HL-60/S4 treated with phorbol 12-myristate 13-acetate at 8.2 ng/mL for 4 days and 3 days (cell line): Measurements from ENCODE around the gene FBXL14.
"Not testable (repeated sequence)": the region's sequence is repeated elsewhere in the genome, so short reads cannot be mapped to it uniquely, and the experiment has no call there.

Experiments
- in situ Hi-C: fragments of 300-500 bp; cut with MboI; formaldehyde crosslinking; loops from 2 replicates; pipeline ENCODE4 v1.15.0; 2022; ENCODE audit warnings: low sequenced_read_pairs

The FBXL14 gene

DNA sequence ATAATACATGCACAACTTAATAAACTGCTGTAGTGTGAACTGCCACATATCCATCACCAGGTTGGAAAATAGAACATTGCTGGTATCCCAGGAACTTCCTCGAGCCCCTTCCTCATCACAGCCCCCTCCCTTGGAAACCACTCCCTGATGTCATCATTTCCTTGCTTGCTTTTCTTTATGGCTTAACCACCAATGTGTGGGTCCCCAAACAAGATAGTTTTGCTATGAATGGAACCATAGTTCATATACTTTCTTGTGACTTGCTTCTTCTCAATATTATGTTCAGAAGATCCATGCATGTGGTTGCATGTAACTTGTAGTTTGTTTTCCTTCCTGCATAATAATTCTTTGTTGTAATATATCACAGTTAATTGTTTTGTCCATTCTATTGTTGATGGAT is 25.7 kb upstream of the FBXL14 start:
- in situ Hi-C loops, result no loop called here

DNA sequence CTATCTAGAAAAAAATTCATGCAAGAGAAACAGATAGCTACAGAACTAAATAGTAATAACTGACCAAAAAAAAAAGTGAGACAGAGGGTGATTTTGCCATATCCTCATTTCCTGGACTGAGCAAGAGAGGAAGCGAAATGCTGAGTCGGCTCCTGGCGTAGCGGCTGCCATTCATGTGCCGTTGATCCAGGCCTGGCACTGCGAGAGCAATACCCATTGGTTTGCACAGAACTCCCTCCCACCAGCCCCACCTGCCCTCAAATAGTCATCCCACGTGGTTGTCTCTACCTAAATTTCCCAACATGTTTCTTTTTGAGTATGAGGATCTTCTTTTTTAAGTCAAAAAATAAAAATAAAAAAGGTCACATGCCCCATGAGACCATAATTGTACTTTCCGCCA is 25.2 kb upstream of the FBXL14 start:
- in situ Hi-C loops, result no loop called here

DNA sequence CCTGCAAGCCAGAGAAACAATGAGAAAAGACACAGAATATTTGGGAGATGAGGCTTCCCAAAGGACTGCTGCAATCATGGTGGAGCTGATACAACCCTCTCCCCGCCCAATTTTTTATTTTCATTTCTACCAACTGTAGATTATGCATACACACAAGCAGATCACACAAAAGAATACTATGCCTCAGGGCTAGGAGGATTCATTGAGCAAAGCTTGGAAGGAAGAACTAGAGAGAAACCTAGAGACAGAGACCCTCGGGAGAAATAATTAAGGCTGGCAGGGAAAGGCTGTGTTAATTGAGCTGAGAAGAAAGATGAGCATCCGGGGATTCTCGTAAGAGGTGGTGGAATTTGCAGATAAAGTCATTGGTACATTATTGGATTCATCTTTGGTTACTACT is 24.8 kb upstream of the FBXL14 start:
- in situ Hi-C loops, result no loop called here

DNA sequence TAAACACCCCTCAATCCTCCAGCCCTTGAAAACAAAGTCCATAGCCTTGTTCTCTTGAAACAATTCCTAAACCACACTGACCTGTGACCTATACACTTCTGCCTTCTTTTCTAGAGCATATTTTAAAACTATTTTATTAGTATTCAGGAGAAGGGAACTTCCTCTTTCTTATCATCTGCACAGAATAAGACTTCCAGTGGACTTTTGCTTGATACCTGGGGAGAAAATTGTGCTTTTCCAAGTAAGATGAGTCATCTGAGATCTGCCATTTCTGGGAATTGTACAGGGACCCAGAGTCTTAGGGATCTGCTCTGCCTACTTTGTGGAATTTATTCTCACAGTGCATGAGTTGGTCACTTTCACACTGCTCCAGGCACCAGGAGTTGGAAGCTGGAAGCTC is 24.1 kb upstream of the FBXL14 start:
- in situ Hi-C loops, result no loop called here

DNA sequence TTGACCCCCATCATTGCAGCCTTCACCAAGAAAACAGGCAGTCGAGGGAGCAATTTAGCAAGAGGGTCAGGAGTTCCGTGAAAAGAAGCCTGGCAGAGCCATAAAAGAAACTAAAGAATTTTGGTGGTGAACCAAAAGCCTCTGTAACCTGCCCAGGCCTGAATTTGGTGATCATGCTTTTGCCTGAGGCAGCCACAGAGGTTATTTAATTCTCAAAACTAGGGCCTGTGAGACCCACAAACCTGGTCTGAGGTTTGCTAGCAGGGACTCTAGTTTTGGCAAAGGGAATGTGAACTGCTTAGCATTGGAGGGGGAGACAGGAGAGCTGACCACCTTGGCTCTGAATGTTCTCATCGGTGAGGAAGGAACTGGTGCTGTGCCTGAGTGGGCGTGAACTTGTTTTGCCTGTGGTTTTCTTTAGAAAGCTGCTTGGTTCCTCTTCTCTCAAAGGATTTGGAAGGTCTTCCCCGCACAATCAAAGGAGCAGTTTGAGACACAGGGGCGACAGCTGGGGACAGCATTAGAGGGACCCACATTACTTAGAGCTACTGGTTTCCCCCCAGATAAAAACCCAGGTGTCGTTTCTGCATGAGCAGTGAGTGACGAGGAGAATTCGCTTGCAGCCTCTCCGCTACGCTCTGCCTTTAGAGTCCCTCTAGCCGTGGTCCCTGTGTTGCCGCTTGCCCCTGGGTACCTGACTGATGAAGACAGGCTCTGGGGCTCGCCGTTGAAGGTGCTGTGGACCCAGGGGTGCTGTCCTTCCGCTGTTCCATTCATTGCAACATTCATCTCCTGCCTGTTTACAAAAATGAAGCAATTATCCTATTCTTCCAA is 22.1 kb upstream of the FBXL14 start:
- in situ Hi-C loops, result no loop called here

DNA sequence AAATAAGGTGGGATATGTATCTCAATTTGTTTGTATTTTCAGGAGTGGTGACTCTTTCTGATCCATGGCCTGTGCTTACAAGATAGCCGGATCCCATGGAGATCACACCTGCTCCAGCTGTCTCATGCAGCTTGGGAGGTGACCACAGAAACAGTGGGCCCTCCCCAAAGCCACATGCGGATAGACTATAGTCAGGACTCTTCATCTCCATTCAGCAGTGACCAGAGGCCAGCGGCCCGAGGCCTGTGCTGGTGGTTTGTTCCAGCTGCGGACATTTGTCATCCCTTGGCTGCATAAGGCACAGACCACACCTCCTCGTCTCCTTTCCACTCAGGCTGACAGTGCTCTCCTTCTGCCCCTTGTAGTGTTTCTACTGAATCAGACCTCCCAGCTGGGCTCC is 20.0 kb upstream of the FBXL14 start:
- in situ Hi-C loops, result no loop called here

DNA sequence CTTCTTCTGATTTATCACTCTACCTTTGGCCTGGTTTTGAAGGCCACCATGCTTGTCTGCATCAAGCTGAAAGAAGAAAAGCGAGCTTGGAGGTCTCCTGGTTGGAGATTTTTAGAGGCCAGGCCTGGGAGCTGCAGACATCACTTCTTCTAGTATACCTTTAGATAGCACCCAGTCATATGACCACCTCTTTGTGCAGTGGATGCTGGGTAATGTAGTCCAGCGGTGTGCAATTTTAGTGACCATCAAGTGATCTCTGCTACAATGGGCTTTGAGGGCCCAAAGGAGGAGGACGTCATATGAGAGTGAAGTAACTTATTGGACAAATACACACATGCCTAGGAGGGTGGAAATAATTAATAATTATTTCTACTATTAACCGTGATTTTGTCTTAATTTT is 19.5 kb upstream of the FBXL14 start:
- in situ Hi-C loops, result no loop called here

DNA sequence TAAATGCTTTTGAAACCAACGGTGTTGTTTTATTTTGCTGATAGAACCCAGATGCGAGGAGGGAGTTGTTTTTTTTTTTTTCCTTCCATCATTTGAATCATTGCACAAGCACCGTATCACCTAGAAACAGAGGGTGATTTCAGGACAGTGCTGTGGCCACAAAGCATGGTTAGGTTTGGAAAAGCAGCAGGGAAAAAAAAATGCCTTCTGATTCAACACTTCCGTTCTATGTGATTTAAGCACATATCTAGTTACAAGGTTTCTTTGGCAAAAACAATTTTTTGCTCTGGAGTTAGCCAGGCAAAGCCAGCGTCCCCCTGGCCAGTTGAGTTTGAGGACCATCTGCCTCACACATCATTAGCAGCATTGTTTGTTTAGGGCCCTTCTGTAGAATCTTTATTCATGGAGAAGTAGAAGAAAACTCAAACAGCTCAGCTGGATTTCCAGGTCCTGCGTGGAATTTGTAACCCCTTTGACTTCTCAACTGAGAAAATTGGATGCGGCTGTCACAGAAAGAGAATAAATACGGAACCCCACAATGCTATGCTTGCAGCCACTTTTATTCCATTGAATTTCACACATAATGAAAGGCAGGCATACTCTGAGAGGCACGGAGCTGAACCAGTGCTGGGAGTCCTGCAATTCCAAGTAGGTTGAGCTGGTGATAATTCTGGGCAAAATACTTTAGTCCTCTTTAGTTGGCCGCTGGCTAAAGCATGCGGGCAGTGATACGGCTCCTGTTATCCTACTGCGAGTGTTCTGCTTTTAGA is 17.6 kb upstream of the FBXL14 start:
- in situ Hi-C loops, result no loop called here

DNA sequence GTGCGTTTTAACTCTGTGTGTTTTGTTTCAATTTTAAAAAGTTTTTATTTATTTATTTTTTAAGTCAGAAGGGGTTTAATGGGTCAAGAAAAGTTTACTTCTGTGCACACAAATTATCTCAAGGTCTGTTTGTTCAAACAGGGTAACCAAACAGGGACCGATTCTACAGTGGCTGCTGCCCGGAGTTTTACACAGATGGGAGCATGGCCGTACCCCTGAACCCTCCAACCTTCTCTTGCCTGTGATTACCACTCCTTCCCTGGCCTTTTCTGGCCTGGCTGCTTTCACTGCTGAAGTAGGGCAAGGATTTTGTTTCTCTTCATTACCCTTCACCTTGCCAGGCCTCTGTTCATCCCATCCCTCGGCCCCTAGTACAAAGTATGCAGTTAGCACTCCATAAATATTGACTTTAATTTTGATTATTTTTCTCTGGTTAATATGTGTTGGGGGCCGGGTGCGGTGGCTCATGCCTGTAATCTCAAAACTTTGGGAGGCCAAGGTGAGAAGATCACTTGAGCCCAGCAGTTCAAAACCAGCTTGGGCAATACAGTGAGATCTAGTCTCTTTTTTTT is 15.8 kb upstream of the FBXL14 start:
- in situ Hi-C loops, result no loop called here

DNA sequence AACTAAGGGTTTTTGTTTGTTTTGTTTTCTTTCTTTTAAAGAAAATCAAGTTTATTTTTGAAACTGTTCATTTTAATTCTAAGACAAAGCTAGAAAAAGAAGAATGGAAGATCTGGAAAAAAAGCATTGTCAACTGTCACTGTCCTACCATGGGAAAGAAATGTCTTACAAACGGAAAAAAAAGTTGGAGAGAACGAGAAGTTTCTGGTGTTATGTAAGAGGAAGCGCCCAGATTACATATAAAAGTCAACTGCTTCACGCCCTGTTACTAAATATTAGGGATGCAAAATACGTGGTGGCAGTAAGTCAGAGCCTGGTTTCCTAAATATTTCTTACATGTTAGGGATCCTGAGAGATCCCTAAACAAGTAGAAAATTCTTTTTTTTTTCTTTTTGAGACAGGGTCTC is 14.3 kb upstream of the FBXL14 start:
- in situ Hi-C loops, result no loop called here

DNA sequence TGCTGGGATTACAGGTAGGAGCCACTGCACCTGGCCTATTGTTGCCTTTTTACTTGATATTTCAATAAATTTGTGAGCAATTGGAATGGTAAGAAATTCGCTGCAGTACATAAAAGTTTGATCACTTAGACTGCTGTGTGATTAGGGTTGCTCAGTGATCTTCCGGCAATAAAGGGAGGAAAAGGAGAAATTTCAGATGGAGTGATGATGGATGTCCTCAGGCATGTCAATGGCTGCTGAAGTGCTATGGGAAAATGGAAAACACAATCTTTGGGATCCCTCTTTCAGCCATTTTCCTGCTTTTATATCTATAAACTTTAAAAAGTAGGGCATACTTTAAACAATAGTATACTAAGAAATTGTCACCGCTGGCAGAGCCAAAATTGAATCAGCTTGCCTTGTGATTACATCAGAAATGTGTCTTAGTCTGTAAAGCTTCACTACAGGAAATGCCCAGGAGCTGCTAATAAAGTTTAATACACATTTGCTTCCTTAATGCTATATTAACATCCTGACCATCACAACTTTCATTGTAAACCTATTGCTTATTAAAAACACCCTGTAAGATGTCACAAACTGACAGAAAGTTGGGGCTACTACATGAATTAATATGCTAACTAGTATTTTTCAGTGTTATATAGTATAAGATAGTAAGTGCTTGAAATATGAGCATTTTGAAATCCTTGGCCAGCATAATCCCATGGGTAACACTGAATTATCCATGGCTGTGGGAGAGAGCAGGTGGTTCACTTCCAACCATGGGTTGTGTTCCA is 13.7 kb upstream of the FBXL14 start:
- in situ Hi-C loops, result no loop called here

DNA sequence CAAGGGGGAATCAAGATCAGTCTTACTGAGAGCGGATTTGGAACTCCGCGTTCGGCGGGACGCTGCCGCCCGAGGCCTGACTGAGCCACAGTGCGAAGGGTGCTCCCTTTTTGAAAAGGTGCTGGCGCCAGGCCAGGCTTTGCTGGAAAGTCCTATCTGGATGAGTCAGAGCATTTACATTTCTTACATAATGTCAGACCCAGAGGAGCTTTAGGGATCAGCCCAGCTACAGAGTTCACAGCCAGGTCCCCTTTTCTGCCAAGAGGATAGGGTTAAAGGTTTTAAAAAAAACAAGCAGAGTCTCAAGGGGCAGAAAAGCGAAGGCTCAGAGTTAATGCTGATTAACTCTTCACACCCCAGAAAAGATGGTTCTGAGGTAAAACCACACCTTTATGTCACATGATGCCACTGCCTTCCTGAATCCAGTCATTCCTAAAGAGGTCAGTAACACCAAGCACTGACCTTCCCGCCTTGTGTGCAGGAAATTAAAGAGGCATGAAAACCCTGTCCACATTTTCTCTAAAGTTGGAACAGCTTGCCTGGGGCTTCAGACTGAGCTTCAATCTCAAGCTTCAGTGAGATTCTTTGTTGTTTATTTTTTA is 11.7 kb upstream of the FBXL14 start:
- in situ Hi-C loops, result no loop called here

DNA sequence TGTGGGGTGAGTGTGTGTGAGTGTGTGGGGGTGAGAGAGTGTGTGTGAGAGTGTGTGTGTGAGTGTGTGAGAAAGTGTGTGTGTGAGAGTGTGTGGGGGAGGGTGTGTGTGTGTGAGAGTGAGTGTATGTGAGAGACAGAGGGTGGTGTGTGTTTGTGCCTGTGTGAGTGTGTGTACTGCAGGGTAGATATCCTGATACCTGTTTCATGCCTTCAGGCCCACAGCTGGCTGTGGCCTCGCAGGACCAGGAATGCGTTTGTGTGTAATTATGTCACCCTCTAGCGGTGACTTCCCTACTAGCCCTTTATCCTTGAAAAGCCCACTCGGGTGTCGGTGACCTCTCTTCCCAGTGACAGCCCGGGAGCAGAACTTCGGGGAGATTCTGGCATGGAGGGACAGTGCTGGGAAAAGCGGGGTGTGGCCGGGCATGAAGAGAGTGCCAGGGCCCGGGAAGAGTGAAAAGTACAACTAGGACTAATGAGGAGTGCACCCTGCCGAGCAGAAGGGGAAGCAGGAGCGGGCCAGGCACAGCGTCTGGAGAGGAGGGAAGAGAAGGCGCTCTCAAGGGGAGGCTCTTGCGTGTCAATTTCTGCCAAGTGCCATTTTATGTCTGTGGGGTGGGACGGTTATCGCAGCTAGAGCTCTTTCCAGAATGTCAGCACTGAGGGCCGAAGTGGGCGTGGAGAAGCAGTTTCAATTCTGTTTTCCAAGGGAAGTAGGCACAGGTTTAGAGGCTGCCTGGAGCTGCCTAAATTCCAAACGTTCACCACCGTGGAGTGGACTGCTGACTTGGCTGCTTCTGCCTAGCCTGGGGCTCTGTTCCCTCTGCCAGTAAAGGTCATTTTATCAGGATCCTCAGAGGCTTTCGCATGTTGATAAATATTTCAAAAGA is 11.0 kb upstream of the FBXL14 start:
- in situ Hi-C loops, result no loop called here

DNA sequence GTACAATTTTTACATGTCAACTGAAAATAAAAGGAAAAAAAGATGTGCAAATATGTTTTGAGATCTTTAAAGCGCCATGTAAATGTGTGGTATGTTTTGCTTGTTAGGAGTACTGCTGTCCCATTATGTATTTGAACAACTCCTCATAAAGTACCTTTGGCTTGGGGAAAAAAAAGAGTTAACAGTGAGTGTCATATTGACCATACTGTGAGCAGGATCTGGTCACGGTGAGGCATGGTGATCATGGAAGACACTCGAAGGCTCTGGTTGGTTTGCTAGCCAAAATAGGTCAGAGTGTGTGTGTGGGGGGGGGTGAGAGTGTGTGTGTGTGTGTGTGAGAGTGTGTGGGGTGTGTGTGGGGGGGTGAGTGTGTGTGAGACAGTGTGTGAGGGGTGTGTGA is 10.1 kb upstream of the FBXL14 start:
- in situ Hi-C loops, result no loop called here

DNA sequence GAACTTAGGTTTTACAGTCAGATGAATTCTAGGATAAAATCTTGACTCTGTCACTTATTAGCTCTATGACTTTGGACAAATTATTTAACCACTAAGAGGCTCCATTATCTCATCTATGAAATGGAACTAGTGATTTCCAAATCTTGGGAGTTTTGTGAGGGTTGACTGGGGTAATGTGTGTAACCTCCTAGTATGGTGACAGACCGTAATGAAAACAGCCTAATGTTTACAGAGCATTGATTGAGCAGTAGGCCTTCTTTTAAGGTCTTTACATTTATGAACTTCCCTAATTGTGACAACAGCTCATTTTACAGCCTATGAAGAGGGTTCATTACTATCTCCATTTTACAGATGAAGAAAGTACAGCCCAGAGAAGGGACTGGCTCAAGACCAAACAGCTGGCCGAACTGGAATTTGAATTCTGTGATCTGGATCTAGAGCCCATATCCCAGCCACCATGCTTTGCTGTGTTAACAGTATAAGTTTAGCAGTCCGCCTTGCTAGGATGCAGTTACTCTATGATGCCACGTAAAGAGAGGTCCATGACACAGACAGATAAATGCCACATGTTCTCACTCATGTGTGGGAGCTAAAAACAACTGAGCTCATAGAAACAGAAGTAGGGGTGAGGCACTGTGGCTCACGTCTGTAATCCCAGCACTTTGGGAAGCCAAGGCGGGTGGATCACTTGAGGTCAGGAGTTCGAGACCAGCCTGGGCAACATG is 9.1 kb upstream of the FBXL14 start:
- in situ Hi-C loops, result no loop called here

DNA sequence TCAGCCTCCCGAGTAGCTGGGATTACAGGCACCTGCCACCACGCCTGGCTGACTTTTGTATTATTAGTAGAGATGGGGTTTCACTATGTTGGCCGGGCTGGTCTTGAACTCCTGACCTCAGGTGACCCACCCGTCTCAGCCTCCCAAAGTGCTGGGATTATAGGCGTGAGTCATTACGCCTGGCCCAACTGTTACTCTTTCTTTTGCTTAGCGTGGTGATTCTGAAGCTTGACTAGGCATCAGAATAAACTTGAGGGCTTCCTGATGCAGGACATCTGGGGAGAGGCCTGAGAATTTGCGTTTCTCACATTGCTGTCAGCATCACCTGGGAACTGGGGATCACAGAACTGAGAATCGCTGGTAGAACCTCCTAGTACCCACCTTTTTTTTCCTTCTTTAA is 8.3 kb upstream of the FBXL14 start:
- in situ Hi-C loops, result not testable (repeated sequence)

DNA sequence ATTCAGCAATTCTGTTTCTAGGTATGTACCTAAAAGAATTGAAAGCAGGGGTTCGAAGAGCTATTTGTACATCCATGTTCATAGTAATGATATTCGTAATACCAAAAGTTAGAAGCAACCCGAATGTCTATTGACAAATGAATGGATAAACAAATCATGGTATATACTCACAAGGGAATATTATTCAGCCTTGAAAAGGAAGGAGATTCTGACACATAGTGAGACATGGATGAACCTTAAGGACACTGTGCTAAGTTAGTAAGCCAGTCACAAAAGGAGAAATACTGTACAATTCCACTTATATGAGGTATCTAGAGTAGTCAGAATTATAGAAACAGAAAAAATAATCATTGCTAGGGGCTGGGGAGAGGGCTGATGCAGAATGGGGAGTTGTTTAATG is 4.4 kb upstream of the FBXL14 start:
- in situ Hi-C loops, result no loop called here

DNA sequence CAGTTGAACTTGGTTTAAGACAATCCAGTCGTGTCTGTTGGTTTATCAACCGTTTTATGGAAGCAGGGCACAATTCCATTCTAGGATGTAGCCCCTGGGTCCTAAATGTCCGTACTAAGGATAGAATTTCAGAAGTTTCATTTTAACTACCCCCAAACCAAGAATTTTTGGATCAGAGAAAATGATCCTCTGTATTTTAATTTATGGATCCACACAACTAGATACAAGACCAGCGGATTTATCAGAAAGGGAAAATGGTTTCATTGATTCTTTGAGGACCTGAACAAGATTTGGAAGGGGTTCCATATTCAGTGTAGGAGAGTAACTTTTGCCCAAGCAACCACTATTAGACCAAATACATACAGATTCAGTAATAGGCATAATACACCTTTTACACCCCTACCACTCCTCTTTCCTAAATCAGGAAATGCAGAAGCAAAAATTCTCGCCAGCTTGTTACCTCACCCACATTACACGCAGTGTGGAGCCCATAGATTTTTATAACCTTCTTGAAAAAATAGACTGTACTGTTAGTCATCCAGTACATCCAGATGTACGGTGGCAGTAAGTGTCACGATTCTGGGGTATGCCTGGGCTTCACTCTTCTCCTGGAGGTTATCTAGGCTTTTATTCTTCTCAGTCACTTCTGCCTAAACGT is 1.4 kb upstream of the FBXL14 start:
- in situ Hi-C loops, result no loop called here
